Calu3 (cell line): ENCODE measurements around the gene MSLN. TPM values are rescaled to one million over a fixed set of nuclear protein-coding genes. Genes with fewer than 3 reads are reported as not detected.
"Not testable (repeated sequence)": the region's sequence is repeated elsewhere in the genome, so short reads cannot be mapped to it uniquely, and the experiment has no call there.

Experiments
- BruUV-seq: library from RNA; stranded (reverse); fragments of 400-500 nt; replicated peaks from 2 replicates; lab custom pipeline; 2021; lab: Mats Ljungman, UMichigan
- CTCF ChIA-PET: fragments of 300-600 bp; sonication (Branson Sonifier 250); formaldehyde crosslinking; loops from one replicate; lab custom pipeline; 2022; ENCODE audit warnings: antibody characterized with exemption; lab: Charles Lee
- DNase-seq: peaks from one replicate; pipeline ENCODE4 v3.0.0; 2022
- H3K27ac Mint-ChIP-seq: one replicate; pipeline ENCODE4 v1.8.0; 2022; ENCODE audit warnings: mixed read lengths; ENCODE audit not compliant: unreplicated experiment
- H3K27me3 Mint-ChIP-seq: one replicate; pipeline ENCODE4 v1.8.0; 2022; ENCODE audit warnings: mixed read lengths; ENCODE audit not compliant: unreplicated experiment
- H3K36me3 Mint-ChIP-seq: one replicate; pipeline ENCODE4 v1.8.0; 2022; ENCODE audit warnings: mild to moderate bottlenecking, moderate library complexity, mixed read lengths; ENCODE audit not compliant: insufficient read depth, unreplicated experiment
- H3K4me1 Mint-ChIP-seq: one replicate; pipeline ENCODE4 v1.8.0; 2022; ENCODE audit warnings: mild to moderate bottlenecking, low read depth, mixed read lengths; ENCODE audit not compliant: unreplicated experiment
- H3K4me3 Mint-ChIP-seq: one replicate; pipeline ENCODE4 v1.8.0; 2022; ENCODE audit warnings: mild to moderate bottlenecking, low read depth, moderate library complexity, mixed read lengths; ENCODE audit not compliant: unreplicated experiment
- H3K9me3 Mint-ChIP-seq: one replicate; pipeline ENCODE4 v1.8.0; 2022; ENCODE audit warnings: low read depth, mixed read lengths; ENCODE audit not compliant: unreplicated experiment
- CTCF ChIP-seq: fragments of 200-600 bp; IDR thresholded peaks from one replicate; pipeline ENCODE4 v1.8.0; 2022; ENCODE audit warnings: antibody characterized with exemption; ENCODE audit not compliant: unreplicated experiment
- intact Hi-C: fragments of 100-400 bp; cut with micrococcal nuclease; formaldehyde crosslinking; loops from one replicate; pipeline ENCODE4 v1.10.0; 2022; ENCODE audit not compliant: unreplicated experiment
- total RNA-seq: library from RNA; stranded (reverse); gene quantifications from 2 replicates; pipeline ENCODE4 v1.2.3, GENCODE V29; 2022

Gene MSLN
- total RNA-seq, 1 experiment from 2014 or later = 3.4 TPM

GRCh38 chr16:712740-713250, 47.7 kb upstream of the MSLN start:
- Mint-ChIP-seq H3K27me3 (peaks cover 40% of the 10 kb centered on the region), H3K27ac (peak overlapping the region; percentile 52), H3K36me3 (peaks cover 41% of the 10 kb centered on the region)
- not testable (repeated sequence) for H3K4me3 Mint-ChIP-seq, H3K9me3 Mint-ChIP-seq, H3K4me1 Mint-ChIP-seq, BruUV-seq
- DNase-seq = peak; percentile 91
- CTCF ChIA-PET = interaction anchor here (0.6 to 1.4 kb wide), 12 partner anchors 8 to 345 kb away, joined by 3 to 9 read pairs (median 4); partner anchors contain the start of genes ANTKMT, CHTF18, CIAO3 and RPUSD1
- intact Hi-C loops = loop anchor here (5.0 kb wide), 1 partner anchor 75 kb away; the partner anchor contains the start of genes CHTF18 and RPUSD1
- peak; percentile 84 for TF ChIP-seq CTCF

GRCh38 chr16:714079-714478, 46.5 kb upstream of the MSLN start:
- BruUV-seq = no TSS peak
- no peak for TF ChIP-seq CTCF
- no peaks in the 10 kb centered on the region for H3K9me3 Mint-ChIP-seq
- H3K36me3 Mint-ChIP-seq = peaks cover 54% of the 10 kb centered on the region
- H3K4me3 Mint-ChIP-seq = peak overlapping the region; percentile 78
- H3K27me3 Mint-ChIP-seq = peaks cover 27% of the 10 kb centered on the region
- CTCF ChIA-PET = interaction anchor here (0.6 kb wide), 1 partner anchor 154 kb away, joined by 3 read pairs; no protein-coding TSS in a partner anchor
- DNase-seq = no peak
- H3K27ac Mint-ChIP-seq = no peak overlapping the region
- peaks cover 15% of the 10 kb centered on the region for H3K4me1 Mint-ChIP-seq
- intact Hi-C loops = loop anchor here (5.0 kb wide), 1 partner anchor 73 kb away; the partner anchor contains the start of genes CHTF18 and RPUSD1

- H3K27me3 Mint-ChIP-seq = peaks cover 19% of the 10 kb centered on the region
- TF ChIP-seq CTCF = no peak
- H3K4me1 Mint-ChIP-seq = peaks cover 22% of the 10 kb centered on the region
- H3K4me3 Mint-ChIP-seq = peak within 1 kb of the TSS; percentile 78
- CTCF ChIA-PET = interaction anchor here (0.6 to 1.1 kb wide), 2 partner anchors 20 to 43 kb away, joined by 3 to 4 read pairs; no protein-coding TSS in a partner anchor
- peak; percentile 98 for DNase-seq
- peak within 1 kb of the TSS; percentile 83 for H3K27ac Mint-ChIP-seq
- peaks cover 62% of the 10 kb centered on the region for H3K36me3 Mint-ChIP-seq
- H3K9me3 Mint-ChIP-seq = no peaks in the 10 kb centered on the region
- intact Hi-C loops = loop anchor here (5.0 kb wide), 1 partner anchor 72 kb away; the partner anchor contains the start of genes CHTF18 and RPUSD1
- BruUV-seq = no TSS peak
These were observed 45.7 kb upstream of the MSLN start, which contains the start of gene METRN for GRCh38 chr16:714558-715476. Gene METRN (plus strand): TSS chr16:715118. CDS start chr16:715290, 172 bp downstream.

- Mint-ChIP-seq H3K4me1 (peaks cover 27% of the 10 kb centered on the region), H3K36me3 (peaks cover 70% of the 10 kb centered on the region), H3K9me3 (no peaks in the 10 kb centered on the region), H3K27me3 (peaks cover 11% of the 10 kb centered on the region), H3K27ac (peak overlapping the region; percentile 83), H3K4me3 (peak overlapping the region; percentile 78)
- DNase-seq = peak; percentile 63
- TF ChIP-seq CTCF = no peak
- CTCF ChIA-PET = interaction anchor here (0.7 to 1.3 kb wide), 5 partner anchors 10 to 69 kb away, joined by 3 to 10 read pairs (median 4); partner anchors contain the start of genes CCDC78, CIAO3 and HAGHL
- no TSS peak for BruUV-seq
- intact Hi-C loops = no loop called here
These were observed 44.9 kb upstream of the MSLN start for GRCh38 chr16:715477-716199.
